Central memory CD4-positive, alpha-beta T cell (primary cell): ENCODE results near the gene HMCN2.

Source experiments
- DNase-seq: peaks from one replicate; pipeline ENCODE4 v3.0.0; 2022

The HMCN2 gene

DNA sequence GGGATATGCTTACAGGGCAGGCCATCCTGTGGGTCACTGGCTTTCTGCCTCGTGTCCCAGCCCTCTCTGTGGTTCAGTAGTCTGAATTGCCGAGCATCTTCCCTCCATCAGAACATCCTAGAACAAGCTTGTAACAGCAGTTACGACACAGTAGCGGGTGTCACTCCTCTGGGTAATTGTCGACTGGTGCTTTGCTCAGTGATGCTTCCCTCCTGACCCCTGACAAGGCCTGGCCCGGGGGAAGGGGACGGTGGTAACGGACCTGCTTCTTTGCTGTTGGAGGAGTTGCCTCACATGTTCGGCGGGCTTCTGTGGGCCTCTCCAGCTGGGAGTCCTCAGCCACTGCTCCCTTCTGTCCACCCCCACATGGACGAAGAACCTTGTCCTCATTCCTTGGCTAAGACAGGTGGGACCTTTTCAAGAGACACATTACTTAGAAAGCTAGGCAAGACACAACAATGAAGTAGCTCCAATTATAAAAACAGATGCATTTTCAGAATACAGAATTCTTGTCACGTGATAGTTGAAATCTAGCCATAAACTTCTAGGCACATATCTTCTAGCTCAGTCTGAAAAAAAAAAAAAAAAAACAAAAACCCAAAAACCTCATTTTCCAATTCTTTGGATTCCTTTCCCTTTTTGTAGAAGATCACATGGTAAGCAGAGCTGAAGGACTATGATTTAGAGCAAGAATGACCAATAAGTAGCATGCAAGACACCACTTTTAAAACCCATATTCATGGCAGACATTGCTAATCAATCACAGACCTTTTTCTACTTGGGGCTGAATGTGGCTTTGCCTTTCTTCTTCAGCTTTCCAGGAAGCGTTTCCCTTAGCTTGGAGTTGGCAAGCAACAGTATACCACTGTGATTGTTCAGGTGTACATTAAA is 25.0 kb downstream of the HMCN2 start:
- DNase-seq, result no peak

DNA sequence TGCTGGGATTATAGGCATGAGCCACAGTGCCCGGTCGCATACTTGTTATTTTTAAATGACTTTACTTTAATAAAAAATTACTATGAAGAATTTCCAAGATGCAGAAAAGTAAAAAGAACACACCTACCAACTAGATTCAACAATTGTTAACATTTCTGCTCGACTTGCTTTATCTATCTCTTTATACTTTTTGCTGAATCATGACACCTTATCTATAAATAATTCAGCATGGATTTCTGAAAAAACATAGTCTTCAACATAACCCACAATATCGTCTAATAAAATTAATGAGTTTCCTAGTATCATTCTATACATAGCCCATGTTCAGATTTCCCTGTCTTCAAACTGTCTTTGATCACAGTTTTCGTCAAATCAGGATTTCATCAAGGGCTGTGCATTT is 25.9 kb downstream of the HMCN2 start:
- DNase-seq, result no peak

DNA sequence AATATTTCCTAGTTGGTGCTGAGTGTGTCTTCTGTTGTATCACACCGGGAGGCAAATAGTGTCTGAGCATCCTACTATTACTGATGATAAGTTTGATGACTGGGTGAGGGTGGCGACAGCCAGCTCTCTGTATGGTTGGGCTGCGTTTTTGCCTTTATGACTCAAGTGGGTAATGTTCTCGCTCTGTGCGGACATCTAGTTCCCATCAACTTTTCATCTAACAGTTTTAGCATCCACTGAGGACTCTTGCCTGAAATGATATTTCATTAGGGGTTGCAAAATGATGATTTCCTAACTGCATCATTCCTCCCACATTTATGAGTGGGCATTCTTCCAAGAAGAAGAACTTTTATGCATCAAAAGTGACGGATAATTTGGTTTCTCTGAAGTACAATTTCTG is 26.5 kb downstream of the HMCN2 start:
- no peak for DNase-seq

DNA sequence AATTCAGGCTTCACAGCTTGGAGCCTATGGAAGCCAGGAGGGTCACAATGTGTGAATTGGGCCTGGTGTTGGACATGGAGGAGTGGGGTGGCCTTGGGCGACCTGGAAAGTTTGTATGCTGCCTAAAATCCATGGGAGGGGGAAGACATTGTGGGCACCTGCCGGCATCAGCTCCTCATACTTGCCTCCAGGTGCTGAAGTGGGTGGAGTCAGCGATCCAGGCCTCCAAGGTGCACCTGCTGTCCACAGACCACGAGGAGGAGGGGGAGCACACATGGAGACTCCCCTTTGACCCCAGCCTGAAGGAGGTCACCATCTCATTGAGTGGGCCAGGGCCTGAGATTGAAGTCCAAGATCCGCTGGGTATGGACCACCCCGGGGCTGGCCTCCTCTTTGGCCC is 29.1 kb downstream of the HMCN2 start:
- DNase-seq, result no peak

DNA sequence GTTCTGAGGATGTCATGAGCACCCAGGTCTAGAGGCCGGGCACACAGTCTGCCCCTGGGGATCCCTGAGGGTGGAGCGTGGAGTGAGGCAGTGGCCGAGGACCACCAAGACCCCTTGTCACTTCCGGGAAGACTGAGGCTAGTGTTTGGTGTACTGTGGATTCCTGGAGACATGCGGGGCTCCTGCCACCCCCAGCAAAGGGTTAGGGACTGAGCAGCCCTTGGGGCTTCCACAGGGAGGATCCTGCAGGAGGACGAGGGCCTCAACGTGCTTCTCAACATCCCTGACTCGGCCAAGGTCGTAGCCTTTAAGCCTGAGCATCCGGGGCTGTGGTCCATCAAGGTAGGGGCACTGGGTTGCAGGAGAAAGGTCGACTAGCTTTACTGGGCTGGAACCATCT is 29.9 kb downstream of the HMCN2 start:
- DNase-seq, result no peak

DNA sequence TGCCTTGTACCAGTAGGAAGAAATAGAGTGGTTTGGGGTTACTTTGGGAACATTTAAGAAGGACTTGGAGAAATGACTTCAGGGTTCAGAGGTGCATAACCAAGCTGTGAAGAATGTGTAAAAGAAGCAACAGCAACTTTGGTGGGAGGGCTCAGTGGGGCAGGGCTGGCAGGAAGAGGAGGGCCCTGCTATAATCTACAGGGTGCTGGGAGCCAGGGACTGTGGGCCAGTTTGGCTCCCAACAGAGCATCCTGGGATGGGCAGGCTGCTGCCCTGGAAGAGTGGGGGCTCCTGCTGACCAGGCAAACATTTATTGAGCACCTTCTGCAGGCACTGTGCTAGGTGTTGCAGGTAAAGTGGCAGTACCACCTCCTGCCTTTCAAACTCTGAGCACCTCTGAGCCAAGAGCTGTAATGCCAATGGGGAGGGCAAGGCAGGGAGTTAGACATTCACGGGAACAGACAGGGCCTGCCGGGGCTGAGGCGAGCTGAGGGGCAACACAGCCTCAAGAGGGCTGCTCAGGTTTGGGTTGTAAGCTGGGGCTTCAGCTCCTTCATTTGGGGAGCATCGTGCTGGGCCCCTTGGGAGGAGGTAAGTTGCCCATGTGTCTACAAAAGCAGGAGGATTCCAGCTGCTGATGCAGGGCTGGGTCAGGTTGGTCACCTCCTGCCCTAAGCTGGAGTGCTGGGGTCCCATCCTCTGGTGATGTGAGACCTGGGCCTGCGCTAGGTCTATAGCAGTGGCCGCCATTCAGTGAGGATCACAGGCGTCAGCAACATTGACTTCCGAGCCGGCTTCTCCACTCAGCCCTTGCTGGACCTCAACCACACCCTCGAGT is 30.6 kb downstream of the HMCN2 start:
- DNase-seq, result no peak

DNA sequence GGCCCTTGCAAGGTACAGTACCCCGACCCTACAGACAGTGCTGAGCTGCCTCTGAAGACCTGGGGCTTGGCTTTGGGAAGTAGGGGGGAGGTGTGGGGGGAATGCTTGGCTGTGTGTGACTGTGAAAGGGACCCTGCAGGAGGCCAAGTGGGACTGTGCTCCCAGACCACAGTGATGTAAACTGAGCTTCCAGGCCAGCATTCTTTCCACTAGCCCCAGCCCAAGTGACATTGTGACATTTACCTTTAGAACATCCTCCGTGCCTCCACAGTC is 31.2 kb downstream of the HMCN2 start:
- DNase-seq, result no peak

DNA sequence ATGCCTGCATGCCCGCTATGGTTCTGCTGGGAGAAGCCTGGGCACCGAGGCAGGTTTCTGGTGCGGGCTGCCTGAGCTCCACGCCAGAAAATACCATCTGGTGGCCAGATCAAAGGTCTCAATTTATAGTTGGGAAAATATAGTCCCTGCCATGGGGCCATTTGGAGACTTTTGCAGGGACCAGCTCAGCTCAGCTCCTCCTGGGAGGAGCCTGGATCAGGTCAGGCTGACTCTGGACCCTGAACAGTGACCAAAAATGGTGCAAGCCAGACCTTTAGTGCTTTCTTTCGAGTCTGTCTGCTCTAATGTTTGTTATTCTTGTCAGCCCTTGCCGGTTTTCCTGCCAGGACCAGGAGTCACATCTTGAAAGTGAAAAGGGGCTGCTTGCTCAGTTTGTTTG is 31.8 kb downstream of the HMCN2 start:
- DNase-seq, result no peak

DNA sequence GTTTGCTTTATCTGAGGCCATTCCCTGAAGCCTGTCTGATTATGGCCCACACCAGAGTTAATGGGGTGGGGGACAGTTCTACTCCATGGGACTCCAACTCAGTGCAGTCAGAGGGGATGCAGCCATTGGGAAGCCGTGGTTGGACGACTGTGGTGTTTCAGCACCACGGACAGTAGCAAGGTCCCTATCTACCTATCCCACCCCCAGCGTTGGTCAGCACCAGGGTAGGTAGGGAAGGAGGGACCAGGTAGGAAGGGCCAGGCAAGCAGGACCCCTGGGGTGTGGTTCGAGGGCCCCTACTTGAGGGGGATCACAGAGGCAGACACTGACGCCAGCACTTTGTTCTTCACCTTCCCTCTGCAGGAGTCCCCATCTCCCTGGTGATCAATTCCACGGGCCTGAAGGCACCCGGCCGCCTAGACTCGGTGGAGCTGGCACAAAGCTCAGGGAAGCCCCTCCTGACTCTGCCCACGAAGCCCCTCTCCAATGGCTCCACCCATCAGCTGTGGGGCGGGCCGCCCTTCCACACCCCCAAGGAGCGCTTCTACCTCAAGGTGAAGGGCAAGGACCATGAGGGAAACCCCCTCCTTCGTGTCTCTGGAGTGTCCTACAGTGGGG is 33.2 kb downstream of the HMCN2 start:
- DNase-seq, result no peak

DNA sequence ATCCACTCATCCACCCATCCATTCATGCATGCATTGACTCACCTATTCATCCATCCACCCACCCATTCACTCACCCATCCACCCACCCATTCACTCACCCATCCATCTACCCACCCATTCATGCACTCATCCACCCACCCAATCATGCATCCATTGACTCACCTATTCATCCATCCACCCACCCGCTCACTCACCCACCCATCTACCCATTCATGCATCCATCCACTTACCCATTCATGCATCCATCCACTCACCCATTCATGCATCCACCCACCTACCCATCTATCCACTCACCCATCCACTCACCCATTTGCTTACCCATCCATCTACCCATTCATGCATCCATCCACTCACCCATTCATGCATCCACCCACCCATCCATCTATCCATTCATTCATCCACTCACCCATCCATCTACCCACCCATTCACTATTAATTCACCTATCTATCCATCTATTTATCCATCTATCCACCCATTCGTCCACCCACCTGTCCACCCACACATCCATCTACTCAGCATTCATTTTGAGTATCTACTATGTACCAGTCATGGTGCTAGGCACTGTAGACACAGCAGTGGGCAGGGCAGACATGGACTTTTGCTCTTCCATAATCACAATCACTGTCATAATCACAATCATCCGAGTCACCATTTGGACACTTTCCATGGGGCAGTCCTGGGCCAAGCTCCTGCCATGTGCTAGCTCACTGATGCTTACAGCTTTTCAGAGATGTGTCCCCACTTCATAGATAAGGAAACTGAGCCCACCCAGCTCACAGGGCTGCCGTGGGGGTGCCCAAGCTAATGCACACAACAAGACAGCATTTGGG is 34.4 kb downstream of the HMCN2 start:
- DNase-seq, result no peak

DNA sequence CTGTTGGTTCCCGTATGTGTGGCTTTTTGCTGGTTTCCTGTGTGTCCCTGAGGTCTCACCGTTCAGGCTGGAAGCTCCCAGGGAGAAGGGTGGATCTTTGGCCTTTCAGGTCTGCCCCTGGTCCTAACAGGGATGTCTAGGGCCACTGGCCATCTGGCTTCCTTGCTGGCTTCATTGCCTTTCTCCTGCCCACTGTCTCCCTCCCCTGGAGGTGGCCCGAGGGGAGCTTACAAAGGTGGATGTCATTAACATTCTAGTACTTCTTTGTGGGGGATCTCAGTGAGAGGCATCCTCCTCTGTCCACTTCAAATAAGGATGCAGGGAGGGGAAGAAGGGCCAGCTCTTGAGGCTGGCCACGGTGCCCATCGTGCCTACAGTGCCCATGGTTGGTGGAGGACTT is 35.2 kb downstream of the HMCN2 start:
- DNase-seq, result no peak

DNA sequence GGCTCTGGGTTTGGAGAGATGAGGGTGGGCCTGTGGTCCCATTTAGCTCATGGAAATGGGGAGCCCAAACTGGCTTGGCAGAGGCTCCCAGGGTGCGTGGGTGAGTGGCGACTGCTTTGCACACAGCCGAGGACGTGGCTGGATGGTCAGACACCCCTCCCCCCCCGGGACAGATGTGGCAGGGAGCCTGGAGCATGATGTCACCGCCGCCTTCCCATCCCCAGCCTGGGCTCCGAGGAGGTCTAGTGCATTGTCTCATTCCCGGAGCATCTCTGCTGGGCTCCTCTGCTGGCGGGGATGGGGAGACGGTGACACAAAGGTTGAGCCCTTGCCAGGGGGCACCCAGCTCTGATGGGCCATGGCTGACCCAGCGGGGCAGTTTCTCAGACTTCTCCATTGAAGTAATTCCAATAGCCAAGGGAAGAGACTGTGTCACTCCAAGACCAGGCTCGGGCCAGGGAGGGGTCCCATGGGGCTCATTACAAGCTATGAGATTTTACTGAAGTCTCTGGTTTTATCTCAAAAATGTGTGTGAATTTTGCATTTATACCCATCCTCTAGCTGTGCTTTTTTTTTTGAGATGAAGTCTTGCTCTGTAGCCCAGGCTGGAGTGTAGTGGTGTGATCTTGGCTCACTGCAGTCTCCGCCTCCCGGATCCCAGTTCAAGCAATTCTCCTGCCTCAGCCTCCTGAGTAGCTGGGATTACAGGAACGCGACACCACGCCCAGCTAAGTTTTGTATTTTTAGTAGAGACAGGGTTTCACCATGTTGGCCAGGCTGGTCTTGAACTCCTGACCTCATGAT is 36.1 kb downstream of the HMCN2 start:
- no peak for DNase-seq

DNA sequence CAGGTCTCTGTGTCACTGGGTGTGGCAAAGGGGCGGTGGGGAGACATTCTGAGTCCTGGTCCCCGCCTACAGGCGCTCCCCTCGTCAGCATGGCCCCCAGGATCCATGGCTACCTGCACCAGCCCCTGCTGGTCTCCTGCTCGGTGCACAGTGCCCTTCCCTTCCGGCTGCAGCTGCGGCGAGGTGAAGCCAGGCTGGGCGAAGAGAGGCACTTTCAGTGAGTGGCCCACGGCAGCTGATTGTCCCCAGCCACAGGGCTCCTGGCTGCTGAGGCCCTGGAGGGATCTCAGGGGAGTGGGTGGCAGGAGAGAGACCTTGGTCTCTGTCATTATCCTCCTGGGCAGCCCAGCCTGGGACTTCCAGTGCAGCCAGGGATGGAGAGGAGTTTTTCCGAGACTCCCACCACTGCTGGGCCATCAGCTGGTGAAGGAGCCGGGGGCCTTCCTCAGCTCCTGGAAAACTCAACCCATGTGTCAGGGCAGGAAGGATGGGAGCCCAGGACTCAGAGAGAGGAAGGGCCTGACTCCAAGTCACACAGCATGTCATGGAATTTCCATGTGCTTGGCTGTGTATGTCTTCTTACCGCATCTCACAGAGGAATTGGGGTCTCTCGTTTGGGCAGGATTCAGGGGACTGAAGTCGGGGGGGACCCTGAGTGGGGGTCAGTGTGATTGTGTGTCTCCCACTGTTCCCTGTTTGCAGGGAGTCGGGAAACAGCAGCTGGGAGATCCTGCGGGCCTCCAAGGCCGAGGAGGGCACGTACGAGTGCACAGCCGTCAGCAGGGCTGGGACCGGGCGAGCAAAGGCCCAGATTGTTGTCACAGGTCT is 37.4 kb downstream of the HMCN2 start:
- DNase-seq, result no peak

DNA sequence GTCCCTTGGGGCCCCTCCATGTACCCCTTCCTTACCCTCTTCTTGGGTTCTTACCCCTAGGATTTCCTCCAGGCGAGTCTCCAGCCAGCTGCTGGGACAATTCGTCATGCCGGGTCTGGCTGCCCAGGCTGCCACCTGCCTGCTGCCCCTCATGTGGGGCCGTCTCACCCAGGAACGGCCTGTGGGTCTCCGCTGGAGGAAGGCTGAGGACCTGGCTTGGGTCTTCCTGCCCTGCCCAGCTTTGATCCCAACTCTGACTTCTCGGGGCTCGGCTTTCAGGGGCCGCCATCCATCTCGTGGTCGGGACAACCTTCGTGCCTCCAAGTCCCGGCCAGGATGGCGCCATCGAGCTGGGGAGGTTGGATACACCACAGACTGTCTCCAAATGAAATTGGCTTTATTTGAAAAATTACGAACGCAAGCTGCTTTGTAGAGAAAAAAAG is 38.1 kb downstream of the HMCN2 start:
- DNase-seq, result no peak

DNA sequence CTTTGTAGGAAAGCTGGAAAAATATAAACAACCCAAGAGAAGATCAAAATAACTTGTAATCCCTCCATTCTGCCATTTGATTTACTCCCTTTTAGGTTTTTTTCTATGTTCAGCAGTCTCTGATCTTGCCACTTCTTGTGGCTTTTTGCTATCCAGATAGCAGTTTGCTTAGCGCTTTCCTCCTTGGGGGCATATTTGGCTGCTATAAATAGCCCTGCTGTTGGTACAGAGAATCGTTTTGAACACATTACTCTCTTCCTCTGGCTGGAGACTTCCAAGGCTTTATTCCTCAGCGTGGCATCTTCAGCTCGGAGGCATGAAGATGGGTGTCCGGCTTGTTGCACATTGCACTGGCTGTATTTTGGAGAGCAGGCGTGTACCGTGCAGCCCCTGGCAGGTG is 38.6 kb downstream of the HMCN2 start:
- no peak for DNase-seq

DNA sequence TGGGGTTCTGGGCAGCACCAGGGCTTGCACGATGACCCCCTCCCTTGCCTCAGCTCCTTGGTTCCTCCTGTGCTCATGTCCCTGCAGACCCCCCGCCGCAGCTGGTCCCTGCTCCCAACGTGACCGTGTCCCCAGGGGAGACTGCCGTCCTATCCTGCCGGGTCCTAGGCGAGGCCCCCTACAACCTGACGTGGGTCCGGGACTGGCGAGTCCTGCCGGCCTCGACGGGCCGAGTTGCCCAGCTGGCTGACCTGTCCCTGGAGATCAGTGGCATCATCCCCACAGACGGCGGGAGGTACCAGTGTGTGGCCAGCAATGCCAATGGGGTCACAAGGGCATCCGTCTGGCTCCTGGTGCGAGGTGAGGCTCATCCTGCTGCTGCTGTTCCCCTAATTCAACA is 39.1 kb downstream of the HMCN2 start:
- no peak for DNase-seq

DNA sequence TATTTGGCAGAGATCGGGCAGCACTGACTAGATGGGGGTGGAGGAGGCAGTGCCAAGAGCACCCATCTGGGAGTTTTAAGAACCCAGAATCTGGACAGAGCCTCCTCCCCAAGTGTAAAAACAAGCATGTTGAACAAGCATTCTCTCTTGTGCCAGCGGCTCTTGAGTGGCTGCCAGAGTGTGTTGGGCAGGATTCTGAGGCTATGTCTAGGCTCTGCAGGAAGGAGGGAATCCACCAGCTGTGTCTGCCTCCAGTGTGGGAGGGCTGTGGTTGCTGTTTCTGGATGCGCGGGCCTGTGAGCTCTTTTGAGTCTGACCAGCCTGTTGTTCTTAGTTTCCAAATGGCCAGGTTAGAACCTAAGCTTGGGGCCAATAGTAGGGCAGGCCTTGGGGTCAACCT is 39.8 kb downstream of the HMCN2 start:
- DNase-seq, result no peak

DNA sequence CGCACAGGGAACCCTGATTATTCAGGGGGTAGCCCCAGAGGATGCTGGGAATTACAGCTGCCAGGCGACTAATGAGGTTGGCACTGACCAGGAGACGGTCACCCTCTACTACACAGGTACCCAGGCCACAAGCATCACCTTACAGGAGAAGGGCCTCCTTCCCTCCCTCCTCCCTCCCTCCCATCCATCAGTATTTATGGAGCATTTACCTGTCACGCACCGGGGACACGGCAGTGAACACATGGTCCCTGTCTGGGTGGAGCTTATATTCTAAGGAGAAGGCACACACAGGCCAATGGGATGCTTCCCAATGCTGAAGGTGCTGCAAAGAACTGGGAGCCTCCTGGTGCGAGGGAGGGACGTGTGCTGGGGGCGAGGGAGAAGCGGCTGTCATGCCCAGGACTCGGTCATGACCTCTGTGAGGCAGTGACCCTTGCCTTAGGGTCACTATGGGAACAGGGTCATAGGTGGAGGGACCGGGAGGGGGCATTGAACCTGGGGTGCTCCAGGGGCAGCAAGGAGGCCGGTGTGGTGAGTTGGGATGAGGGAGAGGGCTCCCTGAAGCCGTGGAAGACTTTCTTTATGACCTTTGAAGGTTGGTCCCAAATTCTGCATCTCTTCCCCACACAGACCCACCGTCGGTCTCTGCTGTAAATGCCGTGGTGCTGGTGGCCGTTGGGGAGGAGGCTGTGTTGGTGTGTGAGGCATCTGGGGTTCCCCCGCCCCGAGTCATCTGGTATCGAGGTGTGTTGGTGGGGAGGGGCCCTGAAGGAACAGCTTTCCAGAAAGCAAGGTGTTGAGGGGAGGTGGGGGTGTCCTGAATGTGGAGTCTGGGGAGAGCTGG is 41.5 kb downstream of the HMCN2 start:
- no peak for DNase-seq

DNA sequence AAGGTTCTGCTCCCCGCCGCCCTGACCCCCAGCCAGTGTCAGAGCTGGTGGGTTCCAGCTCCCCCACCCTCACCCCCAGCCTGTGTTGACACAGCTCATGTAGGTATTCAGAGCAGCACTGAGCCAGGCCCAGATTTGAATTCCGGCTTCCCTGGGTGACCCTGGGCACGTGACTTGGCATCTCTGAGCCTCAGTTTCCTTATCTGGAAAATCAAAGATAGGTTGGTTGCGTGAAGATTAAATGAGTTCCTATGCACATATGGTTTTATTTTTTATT is 42.0 kb downstream of the HMCN2 start:
- DNase-seq, result no peak

DNA sequence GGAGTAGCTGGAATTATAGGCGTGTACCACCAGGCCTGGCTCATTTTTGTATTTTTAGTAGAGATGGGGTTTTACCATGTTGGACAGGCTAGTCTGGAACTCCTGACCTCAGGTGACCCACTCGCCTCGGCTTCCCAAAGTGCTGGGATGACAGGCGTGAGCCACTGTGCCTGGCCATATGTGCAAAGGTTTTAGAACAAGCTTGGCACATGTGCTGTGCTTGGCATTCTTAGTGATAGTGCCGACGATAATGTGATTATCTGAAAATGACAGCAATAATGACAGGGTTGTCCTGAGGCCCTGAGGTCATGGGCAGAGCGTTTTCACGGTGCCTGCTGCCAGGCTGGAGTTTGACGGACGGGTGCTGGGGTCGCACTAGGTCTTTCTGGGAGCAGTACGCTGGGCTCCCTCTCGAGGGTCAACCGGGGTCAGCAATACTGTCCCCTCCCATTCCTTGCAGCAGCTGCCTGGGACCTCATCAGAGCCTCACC is 42.6 kb downstream of the HMCN2 start:
- DNase-seq, result no peak
